ENCODE data around the gene FNDC3B.

DNA sequence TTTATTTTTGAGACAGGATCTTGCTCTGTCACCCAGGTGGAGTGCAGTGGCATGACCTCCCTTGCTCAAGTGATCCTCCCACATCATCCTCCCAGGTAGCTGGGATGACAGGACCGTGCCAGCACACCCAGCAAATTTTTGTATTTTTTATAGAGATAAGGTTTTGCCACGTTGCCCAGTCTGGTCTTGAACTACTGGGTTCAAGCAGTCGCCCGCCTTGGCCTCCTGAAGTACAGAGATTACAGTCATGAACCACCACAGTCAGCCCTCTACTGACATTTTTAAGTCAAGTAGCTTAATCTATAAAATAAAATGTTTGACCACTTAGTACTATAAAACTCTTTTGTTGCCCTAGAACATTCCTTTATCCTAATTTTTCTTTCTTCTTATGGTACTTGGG, 198.8 kb downstream of the FNDC3B start:
- no peak for TF ChIP-seq LCOR (CRISPR knock-in tag; IDR thresholded peaks at IDR 0.05)
- TF ChIP-seq, protein P1, sequence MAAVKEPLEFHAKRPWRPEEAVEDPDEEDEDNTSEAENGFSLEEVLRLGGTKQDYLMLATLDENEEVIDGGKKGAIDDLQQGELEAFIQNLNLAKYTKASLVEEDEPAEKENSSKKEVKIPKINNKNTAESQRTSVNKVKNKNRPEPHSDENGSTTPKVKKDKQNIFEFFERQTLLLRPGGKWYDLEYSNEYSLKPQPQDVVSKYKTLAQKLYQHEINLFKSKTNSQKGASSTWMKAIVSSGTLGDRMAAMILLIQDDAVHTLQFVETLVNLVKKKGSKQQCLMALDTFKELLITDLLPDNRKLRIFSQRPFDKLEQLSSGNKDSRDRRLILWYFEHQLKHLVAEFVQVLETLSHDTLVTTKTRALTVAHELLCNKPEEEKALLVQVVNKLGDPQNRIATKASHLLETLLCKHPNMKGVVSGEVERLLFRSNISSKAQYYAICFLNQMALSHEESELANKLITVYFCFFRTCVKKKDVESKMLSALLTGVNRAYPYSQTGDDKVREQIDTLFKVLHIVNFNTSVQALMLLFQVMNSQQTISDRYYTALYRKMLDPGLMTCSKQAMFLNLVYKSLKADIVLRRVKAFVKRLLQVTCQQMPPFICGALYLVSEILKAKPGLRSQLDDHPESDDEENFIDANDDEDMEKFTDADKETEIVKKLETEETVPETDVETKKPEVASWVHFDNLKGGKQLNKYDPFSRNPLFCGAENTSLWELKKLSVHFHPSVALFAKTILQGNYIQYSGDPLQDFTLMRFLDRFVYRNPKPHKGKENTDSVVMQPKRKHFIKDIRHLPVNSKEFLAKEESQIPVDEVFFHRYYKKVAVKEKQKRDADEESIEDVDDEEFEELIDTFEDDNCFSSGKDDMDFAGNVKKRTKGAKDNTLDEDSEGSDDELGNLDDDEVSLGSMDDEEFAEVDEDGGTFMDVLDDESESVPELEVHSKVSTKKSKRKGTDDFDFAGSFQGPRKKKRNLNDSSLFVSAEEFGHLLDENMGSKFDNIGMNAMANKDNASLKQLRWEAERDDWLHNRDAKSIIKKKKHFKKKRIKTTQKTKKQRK (IDR thresholded peaks at IDR 0.05; ENCODE audit: borderline replicate concordance, low read depth, low read length) = no peak
- TF ChIP-seq EZH2 (IDR thresholded peaks at IDR 0.05; ENCODE audit: borderline replicate concordance, low read depth, low read length) = no peak
- TF ChIP-seq ZNF24 (IDR thresholded peaks at IDR 0.05) = no peak
- no peak for TF ChIP-seq FOXM1 (IDR thresholded peaks at IDR 0.05; ENCODE audit: low read depth)
- TF ChIP-seq FOXM1 (CRISPR knock-in tag; IDR thresholded peaks at IDR 0.05; ENCODE audit: low read depth) = no peak
